ENCODE measurements around the gene SEPTIN8.

SEPTIN8 gene, protein sequence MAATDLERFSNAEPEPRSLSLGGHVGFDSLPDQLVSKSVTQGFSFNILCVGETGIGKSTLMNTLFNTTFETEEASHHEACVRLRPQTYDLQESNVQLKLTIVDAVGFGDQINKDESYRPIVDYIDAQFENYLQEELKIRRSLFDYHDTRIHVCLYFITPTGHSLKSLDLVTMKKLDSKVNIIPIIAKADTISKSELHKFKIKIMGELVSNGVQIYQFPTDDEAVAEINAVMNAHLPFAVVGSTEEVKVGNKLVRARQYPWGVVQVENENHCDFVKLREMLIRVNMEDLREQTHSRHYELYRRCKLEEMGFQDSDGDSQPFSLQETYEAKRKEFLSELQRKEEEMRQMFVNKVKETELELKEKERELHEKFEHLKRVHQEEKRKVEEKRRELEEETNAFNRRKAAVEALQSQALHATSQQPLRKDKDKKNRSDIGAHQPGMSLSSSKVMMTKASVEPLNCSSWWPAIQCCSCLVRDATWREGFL

DNA sequence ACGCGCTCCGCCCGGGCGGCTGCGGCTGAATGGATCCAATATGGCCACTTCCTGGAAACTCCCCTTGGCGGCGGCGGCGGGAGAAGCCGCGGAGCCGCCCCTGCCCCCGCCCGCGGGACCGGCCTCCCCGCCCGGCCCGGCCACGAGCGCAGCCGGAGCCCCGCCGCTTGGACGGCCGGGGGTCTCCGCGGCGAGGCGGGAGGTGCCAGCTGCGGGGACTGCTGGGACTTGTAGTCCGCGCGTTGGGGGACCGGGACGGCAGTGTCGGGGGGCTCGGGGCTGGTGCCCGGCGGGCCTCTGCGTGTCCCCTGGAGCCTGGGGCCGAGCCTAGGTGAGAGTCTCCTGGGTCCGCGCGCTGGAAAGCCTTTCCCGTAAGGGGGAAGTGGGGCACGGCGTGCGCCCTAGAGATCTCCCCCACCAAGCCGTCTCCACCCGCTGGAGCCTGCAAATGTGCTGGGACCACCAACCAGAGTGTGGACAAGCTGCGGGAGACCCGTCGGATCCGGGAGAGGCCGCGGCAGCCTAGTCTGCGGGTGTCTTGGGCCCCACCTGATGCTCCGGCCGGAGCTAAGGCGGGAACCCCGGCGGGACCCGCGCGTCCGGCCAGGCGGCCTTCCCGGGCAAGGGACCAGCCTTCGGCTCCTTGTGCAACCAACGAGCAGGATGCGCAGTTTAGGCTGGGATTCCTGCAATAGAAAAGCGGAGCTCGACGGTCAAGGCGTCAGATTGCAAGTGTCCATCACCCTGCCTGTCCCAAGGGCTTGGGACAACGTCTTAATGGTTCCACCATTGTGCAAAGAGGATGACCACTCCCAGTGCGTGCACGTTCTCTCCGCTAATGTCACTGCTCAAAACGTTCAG, at the start of gene SEPTIN8:
Gene SEPTIN8 (minus strand): TSS at position 31 of the 861 bp plus-strand sequence. CDS start 102 bp downstream, outside the sequence.
- H3K4me3 ChIP-seq (ENCODE audit: low read length) = peak within 1 kb of the TSS; percentile 81
- TF ChIP-seq, protein P1, sequence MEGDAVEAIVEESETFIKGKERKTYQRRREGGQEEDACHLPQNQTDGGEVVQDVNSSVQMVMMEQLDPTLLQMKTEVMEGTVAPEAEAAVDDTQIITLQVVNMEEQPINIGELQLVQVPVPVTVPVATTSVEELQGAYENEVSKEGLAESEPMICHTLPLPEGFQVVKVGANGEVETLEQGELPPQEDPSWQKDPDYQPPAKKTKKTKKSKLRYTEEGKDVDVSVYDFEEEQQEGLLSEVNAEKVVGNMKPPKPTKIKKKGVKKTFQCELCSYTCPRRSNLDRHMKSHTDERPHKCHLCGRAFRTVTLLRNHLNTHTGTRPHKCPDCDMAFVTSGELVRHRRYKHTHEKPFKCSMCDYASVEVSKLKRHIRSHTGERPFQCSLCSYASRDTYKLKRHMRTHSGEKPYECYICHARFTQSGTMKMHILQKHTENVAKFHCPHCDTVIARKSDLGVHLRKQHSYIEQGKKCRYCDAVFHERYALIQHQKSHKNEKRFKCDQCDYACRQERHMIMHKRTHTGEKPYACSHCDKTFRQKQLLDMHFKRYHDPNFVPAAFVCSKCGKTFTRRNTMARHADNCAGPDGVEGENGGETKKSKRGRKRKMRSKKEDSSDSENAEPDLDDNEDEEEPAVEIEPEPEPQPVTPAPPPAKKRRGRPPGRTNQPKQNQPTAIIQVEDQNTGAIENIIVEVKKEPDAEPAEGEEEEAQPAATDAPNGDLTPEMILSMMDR (conservative IDR thresholded peaks at IDR 0.05; ENCODE audit: low read length) = no peak
- peak; percentile 57 for DNase-seq (ENCODE audit: low read depth)

- no peak overlapping the region for H3K4me3 ChIP-seq (ENCODE audit: low read length)
- DNase-seq (ENCODE audit: low read depth) = no peak
- TF ChIP-seq, protein P1 (conservative IDR thresholded peaks at IDR 0.05; ENCODE audit: low read length) = no peak
These were observed 49.5 kb upstream of the SEPTIN8 start for GRCh38 chr5:132826424-132827082.

- H3K4me3 ChIP-seq (ENCODE audit: low read length) = no peak overlapping the region
- no peak for DNase-seq (ENCODE audit: low read depth)
- TF ChIP-seq, protein P1 (conservative IDR thresholded peaks at IDR 0.05; ENCODE audit: low read length) = no peak
These were observed 48.9 kb upstream of the SEPTIN8 start for GRCh38 chr5:132825834-132826391.

- DNase-seq (ENCODE audit: low read depth) = no peak
- TF ChIP-seq, protein P1 (conservative IDR thresholded peaks at IDR 0.05; ENCODE audit: low read length) = no peak
- no peak overlapping the region for H3K4me3 ChIP-seq (ENCODE audit: low read length)
These were observed 48.2 kb upstream of the SEPTIN8 start for GRCh38 chr5:132825033-132825833.

- no peak overlapping the region for H3K4me3 ChIP-seq (ENCODE audit: low read length)
- no peak for DNase-seq (ENCODE audit: low read depth)
- TF ChIP-seq, protein P1 (conservative IDR thresholded peaks at IDR 0.05; ENCODE audit: low read length) = no peak
These were observed 47.4 kb upstream of the SEPTIN8 start for GRCh38 chr5:132824426-132824825.

- H3K4me3 ChIP-seq (ENCODE audit: low read length) = no peak overlapping the region
- no peak for DNase-seq (ENCODE audit: low read depth)
- TF ChIP-seq, protein P1 (conservative IDR thresholded peaks at IDR 0.05; ENCODE audit: low read length) = no peak
These were observed 46.5 kb upstream of the SEPTIN8 start for GRCh38 chr5:132823481-132824050.
